Pulmonary artery endothelial cell (primary cell): ENCODE measurements around the gene LRRC37A3. TPM values are rescaled to one million over a fixed set of nuclear protein-coding genes. Genes with fewer than 3 reads are reported as not detected.
"Not testable (repeated sequence)": the region's sequence is repeated elsewhere in the genome, so short reads cannot be mapped to it uniquely, and the experiment has no call there.

ENCODE experiments used
- DNase-seq: peaks from one replicate; pipeline ENCODE4 v3.0.0-alpha.2; 2011; ENCODE audit warnings: low read depth, low spot score
- total RNA-seq: library from RNA; depleted of rRNA; stranded (reverse); fragments of >200 nt; gene quantifications from 2 replicates; pipeline ENCODE4 v1.2.3, GENCODE V29; 2014

LRRC37A3 gene
- total RNA-seq, 1 donor from 2014 or later: 3.0 TPM

DNA sequence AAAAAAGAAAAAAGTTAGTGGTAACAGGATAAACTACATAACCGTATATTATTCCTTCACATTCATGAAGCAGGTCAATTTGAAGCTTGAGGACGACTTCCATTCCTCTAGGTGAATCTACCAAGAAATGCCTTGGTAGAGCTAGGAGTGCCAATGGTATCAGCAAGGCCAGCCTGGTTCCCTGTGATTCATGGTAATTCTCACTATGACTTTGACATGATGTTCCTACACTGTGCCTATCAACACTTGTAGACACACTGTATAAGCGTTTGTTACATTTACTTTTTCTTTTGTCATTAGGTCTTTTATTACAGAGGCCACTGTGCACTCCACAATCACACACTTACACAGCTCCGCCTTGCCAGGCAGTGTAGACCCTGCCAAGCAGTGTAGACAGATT, 7.2 kb upstream of the LRRC37A3 start:
- DNase-seq: not testable (repeated sequence)

- DNase-seq: not testable (repeated sequence)
Measured at GRCh38 chr17:64925244-64925643, 6.0 kb upstream of the LRRC37A3 start.

- not testable (repeated sequence) for DNase-seq
Measured at GRCh38 chr17:64923051-64923568, 3.8 kb upstream of the LRRC37A3 start.

DNA sequence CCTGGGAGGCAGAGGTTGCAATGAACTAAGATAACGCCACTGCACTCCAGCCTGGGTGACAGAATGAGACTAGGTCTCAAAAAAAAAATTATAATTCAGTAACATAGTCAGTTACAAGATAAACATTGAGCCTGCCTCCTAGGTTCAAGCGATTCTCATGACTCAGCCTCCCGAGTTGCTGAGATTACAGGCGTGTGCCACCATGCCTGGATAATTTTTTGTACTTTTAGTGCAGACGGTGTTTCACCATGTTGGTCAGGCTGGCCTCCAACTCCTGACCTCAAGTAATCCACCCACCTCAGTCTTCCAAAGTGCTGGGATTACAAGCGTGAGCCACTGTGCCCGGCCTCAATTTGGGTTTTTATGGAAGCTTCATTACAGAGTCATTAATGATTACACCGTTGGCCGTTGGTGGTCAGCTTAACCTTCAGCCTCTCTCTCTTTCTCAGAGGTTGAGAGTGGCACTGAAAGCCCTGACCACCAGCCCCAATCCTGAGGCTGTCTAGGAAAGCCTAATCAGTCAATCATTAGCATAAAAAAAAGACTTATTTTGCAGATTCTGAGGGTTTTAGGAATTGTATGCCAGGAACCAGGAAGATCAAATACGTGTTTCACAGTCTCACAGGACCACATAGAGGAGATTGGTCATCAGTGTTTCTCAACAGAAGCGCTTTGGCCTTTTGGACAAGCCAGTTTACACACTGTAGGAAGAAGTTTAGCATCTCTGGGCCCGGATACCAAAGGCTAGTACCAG, 1.3 kb upstream of the LRRC37A3 start:
- DNase-seq: no peak

DNA sequence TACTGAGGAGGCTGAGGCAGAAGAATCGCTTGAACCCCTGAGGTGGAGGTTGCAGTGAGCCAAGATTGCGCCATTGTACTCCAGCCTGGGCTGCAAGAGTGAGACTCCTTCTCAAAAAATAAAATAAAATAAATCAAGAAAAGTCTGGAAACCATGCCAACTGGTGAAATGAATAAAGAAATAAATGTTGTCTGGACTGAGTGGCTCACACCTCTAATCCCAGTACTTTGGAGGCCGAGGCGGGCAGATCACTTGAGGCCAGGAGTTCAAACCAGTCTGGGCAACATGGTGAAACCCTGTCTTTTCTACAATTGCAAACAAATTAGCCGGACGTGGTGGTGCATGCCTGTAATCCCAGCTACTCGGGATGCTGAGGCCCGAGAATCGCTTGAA, 744 bp upstream of the LRRC37A3 start:
- no peak for DNase-seq

DNA sequence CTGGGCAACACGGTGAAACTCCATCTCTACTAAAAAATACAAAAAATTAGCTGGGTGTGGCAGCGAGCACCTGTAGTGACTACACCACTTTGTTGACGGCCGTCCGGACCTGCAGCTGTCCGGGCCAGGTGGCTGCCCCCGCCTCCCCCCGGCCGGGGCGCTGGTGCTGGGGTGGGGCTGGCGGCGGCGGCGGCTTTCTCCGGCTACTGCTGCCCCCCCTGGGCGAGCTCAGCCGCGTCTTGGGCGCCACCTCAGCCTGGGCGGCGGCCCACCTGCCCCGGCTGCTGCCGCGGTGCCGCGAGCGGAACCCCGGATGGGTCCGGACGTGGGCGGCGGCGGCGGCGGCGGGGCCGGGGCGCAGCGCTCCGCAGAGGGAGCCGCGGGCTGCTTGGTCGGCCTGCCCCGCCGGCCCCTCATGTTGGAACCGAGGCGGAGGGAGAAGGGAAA, 413 bp downstream of the LRRC37A3 start:
- not testable (repeated sequence) for DNase-seq

DNA sequence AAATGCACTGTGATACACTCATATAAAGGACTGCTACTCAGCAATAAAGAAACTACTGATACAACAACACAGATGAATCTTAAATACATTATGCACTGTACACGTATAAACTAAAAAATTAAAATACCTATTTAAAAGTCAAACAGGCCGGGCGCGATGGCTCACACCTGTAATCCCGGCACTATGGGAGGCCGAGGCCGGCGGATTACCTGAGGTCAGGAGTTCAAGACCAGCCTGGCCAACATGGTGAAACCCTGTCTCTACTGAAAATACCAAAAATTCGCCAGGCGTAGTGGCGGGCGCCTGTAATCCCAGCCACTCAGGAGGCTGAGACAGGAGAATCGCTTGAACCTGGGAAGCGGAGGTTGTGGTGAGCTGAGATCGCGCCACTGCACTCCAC, 1.7 kb downstream of the LRRC37A3 start:
- not testable (repeated sequence) for DNase-seq

GRCh38 chr17:64915244-64915643, 4.0 kb downstream of the LRRC37A3 start:
- not testable (repeated sequence) for DNase-seq

DNA sequence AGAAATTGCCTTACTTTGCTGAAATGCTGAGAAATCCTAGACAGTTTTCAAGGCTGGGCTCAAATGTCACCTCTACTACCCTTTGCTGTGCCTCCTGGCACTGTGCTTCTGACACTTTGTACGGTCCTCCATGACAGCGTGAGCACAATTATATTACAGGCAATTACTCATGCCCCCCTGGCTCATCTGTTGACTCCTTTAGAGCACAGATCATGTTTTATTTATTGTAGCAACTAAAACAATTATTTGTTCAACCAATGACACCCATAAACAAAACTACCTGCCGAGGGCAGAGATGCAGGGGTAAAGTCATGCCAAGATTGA, 9.1 kb downstream of the LRRC37A3 start:
- not testable (repeated sequence) for DNase-seq

DNA sequence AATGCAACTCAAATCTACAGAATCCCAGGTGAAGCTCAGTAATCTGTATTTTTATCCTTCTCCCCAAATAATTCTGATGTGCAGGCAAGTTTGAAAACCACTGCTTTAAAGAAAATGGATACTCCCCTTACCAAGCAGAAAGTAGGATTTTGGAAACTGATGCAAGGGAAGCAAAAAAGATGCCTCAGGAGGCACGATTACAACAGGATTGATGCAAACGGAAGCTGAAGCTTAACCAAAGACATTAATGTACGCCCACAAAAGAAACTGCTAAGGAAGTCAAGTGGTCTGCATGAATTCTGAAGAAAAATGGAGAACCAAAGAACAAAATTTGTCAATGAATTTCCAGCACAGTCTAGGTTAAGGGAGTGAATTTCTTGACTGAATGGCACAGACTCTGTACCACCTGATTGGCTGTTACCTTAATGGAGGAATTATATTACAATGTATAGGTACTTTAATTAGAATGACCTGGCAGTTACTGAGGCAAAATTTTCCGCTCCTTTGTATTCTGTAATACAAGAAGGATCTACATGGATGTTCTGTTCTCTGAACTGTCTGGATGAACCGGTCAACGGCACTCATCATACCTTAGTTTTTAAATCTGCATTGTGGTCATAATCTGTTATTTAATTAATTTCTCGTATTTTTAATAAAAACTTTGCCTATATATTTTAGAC, 9.6 kb downstream of the LRRC37A3 start:
- not testable (repeated sequence) for DNase-seq

GRCh38 chr17:64904069-64904468, 15.2 kb downstream of the LRRC37A3 start:
- DNase-seq: not testable (repeated sequence)

DNA sequence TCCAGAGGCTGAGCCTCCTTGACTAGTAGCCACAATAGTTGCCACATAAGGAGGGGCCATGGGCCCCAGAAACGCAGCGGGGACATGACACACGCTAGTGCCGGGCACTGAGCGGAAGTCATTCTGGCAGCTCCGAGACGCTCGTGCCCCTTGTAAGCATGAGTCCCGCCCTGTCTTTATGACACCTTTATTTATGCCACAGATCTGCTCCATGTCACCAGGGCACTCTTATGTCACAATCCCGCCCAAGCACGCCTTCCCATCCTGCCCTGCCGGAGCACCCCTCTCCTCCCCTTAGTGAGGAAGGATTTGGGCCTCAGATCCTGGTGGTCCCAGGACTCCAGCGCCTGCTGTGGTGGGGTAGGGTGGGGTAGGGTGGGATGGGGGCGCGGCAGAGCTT, 22.1 kb downstream of the LRRC37A3 start:
- not testable (repeated sequence) for DNase-seq

- DNase-seq: not testable (repeated sequence)
Measured at GRCh38 chr17:64874210-64874609, 45.1 kb downstream of the LRRC37A3 start.

GRCh38 chr17:64847504-64848466, 71.5 kb downstream of the LRRC37A3 start:
- not testable (repeated sequence) for DNase-seq

- DNase-seq: not testable (repeated sequence)
Measured at GRCh38 chr17:64846892-64847291, 72.4 kb downstream of the LRRC37A3 start.

DNA sequence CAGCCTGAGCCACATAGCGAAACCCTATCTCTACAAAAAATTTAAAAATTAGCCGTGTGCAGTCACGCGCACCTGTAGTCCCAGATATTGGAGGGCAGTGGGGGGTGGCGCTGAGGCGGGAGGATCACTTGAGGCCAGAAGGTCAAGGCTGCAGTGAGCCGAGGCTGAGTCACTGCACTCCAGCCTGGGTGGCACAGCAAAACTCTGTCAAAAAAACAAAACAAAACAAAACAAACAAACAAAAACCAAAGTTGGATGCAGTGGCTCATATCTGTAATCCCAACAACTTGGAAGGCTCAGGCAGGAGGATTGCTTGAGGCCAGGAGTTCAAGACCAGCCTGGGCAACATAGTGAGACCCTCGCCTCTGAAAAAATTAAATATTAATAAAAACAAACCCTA, 75.4 kb downstream of the LRRC37A3 start:
- not testable (repeated sequence) for DNase-seq

GRCh38 chr17:64842900-64843299, 76.4 kb downstream of the LRRC37A3 start:
- not testable (repeated sequence) for DNase-seq

DNA sequence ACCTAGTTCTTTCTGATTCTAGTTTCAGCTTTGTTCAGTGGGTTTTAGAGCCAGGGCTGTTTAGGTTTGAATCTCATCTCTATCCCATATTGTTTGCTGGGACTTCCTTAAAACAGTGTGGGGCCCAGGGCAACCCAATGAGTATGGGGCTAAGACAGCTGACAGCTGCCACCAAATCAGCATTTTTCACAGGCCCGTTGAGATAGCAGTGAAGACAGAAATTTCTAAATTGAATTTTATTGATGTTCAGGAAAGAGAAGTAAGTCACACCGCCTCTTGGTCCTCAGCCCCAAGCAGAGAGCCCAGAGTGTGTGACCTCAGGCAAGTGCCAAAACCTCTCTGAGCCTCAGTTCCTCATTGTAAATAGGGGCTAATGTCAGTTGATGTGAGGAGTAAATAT, 78.3 kb downstream of the LRRC37A3 start:
- DNase-seq: not testable (repeated sequence)

DNA sequence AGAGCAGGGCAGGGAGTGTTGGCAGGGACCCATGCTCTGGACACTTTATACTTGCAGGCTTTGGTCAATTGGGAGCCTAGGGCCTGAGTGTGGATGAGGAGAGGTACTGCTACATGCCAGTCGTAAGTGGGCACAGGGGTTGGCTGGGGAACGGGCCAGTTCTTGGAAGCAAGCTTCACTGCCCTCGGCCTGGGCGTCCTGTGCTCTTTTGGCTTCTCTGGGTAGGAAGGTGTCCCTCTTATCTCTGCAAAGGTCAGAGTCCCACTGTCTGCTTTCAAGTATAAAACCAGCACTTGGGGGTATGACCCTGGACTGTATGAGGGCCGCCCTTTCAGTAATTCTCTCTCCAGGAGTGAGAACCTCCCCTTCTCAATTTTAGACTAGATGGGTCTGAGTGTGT, 80.8 kb downstream of the LRRC37A3 start:
- DNase-seq: not testable (repeated sequence)

DNA sequence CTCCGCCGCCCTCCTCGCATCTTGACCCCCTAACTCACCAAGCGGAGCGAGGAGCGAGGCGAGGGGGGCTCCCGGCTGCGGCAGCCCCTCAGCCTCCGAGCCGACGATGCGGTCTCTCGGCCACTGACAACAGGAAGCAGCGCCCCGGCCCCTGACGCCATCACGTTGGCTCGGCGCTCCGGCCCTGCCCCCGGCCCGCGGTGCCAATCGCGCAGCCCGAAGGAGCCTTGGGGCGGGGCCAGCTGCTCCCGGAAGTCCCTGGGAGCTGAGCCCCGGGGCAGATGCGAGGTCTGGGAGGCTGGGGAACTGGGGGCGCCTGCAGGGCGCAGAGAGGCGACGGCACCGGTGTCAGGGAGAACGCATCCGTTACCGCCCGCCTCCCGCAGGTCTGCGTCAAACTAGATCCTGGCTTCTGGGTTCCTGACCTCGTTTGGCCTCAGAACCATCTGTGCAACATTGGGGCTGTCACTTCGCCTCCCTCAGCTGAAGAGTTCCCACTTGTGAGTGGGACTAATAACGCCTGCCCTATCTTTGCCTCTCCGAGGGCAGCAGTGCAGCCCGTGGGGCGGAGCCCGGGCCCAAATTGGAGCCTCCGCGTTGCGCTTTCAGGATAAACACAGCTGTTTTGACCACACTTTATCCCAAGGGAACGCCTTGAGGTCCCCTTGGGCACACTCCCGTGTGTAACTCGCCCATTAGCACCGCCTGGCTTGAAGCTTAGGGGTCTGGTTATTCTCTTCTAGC, 82.1 kb downstream of the LRRC37A3 start:
- not testable (repeated sequence) for DNase-seq

- DNase-seq: not testable (repeated sequence)
Measured at GRCh38 chr17:64836623-64837017, 82.7 kb downstream of the LRRC37A3 start.
